ENCODE data around the gene PTPRZ1.

The PTPRZ1 gene

DNA sequence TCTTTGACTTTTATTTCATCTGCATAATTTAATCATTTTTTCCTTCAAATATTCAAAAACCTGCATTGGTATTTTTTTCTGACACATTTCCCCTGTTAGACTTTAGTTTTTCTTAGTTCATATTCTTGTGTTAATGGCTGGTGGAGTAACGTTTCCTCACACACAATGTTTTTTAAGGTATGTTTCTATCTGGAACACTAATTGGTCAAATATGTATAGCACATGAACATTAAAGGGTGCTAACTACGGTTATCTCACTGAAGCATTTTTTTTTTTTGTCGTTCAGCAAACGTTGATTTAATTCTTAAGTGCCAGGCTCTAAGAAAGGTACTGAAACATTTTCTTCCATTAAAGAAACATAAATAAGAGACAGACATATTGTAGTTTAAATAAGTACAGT, 87.7 kb downstream of the PTPRZ1 start:
- DNase-seq: no peak

DNA sequence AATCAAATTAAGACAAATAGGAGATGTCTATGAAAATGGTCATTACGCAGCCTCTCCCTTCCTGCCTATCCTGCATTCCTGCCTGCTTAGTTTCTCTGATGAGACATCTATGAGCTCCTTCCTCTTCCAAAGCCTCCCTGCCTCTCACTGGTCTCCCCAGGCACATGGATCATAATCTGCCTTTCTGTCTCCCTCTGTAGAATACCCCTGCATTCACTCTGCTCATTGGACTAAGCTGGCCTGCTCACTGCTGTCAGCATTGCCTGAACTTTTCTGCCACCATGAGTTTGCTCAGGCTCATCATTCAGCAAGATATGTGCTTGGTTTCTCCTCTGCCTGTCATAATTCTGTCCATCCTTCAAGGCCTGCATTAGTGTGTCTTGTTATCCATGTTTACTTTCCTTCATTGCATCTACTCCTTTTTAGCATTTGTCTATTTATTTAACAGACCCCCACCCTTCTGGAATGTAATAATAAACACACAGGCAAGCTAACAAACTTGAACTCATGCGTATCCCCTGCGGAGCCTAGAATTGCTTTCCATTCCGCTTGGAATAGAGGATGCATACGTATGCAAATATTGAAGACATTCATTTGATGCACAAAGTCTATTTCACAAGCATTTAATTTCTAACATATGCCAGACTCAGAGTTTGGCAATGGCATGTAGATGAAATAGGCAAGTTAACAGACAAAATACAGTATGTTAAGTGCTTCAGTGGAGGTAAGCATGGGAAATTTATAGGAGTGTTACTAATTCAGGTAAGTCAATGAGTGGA, 88.3 kb downstream of the PTPRZ1 start:
- DNase-seq: no peak

DNA sequence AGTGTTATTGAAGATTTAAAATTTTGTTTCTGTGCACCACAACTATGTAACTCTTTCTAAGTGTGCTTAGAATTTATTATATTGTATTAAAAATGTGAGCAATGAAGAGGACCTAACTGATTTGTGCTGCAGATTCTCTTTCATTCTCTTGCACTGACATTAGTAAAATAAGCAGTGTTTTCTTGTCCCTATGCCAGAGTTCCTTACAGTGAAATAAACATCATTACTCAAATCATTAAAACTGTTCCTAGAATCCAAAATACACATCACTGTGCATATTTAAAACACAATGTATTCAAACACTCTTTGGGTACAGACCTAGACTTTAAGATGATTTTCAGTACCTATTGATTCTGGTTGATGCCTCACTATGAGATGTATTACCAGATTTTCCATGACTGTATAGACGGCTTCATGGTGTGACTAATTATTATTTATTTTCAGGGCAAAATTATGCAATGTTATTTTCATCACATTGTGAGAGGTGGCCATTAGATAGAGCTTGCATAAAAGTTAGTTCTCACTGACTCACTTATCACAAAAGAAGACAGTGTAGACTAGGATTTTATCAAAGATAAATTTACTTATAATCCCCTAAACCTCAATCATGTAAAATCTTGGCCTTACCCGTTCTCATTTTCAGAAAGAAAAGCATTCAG, 93.4 kb downstream of the PTPRZ1 start:
- DNase-seq: no peak

DNA sequence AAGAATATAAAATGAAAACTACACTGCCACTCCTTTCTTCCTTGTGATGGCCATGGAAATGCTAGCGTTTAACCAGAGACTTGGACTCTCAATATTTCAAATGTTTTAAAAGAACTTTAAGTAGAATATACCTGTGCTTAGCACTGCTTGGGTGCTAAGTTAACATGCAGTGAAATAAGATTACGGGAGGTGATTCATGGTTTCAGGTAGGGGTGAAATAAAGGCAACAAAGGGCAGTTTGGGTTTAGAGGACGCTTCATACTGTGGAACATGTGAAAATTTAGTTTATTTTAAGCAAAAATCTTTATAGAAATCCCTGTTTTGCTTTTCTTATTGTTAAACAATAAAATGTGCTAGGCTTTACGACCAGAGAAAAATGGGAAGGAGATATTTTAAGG, 94.0 kb downstream of the PTPRZ1 start:
- no peak for DNase-seq

DNA sequence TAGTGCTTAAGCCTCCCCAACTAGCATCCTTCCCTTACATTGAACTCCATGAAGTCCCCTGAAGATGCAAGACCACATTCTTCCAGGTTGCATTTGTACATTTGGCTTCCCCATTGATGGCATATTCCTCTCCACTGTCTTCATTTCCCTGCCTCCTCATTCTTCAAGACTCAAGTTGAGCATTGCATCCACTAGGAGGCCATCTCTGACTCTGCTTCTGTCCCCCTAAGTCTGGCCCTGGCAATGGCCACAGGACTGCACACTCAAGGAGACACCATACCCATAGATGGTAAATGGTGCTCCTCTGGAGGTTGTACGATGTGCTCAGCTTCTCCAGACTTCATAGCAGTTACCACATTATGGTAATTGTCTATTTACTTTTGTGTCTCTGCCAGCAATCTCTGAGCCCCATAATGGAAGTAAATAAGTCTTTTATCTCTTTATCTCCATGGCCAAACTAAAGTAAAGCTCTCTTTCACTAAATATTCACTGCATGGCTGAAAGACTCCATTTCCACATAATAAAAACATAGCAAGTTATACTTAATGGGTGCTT, 112.6 kb downstream of the PTPRZ1 start:
- no peak for DNase-seq

DNA sequence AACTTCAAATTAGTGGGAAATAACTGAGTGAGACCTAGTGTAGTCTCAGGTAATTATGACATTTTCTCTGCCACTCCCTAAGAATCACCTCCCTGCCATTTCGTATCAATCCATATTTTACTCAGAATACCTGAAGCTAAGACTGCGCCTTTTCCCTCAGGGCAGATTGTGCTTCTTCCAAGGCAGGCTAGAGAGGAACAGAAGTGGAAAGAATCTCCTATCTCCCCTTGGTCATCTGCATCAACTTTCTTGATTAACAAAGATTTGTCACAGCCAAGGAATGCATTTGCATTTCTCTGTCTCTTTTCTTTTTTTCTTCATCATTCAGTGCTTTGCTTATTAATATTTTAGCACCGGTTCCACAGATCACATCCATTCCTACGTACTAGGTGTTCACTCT, 119.1 kb downstream of the PTPRZ1 start:
- no peak for DNase-seq

DNA sequence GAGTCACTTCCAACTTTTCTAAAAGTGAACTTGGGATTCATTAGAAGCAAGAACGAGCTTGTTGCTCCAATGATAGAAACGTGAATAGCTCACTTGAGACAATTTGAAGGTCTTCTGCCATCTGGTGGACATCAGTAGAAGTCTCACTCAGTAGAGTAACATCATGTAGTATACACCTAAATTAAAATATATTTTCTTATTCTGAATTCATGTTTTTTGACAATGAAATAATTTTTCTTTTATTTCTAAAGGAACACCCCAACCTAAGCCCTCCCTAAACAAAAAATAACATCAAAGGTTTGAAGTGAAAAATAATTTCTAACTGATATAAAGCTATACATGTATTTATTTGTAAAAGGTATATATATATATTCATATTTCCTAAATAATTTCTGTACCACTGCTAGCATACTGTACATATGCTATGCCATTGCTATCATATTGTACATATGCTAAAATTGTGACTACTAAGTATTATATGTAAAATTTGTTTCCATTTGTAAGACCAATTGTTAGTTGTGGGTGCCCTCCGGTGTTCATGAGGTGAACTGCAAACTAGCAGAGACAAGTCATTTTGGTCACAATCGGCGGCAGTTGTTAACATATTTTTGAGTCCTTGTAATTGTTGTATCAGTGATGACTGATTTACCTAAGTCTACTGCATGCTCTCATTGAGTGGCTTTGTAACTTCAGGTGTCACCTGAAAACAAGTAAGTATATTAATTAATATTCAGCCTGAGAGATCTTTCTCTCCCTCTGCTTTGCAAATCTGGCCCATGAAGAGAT, 121.9 kb downstream of the PTPRZ1 start:
- peak; percentile 65 for DNase-seq

DNA sequence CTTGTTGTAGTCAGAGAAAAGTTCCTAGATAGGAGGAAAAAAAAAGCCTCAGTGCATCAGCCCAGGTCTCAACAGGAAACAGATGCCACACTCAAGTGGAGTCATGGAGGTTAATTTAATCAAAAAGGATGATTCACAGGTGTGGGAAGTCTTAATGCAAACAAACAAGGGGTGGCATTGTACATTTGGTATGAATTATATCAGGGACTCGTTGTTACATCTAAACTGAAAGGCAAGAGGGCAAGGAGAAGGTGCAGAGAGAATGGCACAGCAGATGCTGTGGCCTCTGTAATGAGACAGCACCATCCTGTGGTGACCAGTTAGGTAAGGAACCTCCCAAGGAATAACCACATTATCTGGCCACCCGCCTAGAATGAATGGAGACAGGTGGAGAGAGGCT, 133.7 kb downstream of the PTPRZ1 start:
- DNase-seq: no peak

DNA sequence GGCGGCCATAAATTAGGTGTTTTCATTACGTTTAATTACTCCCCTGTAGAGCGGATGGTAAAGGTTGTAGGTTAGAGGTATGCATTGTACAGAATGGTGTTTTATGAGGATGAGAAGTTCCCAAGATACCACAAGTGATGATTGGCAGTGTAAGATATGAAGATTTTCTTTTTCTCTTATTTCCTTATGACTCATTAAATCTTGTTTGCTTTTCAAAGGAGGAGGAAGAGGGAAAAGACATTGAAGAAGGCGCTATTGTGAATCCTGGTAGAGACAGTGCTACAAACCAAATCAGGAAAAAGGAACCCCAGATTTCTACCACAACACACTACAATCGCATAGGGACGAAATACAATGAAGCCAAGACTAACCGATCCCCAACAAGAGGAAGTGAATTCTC, 137.2 kb downstream of the PTPRZ1 start:
- no peak for DNase-seq

DNA sequence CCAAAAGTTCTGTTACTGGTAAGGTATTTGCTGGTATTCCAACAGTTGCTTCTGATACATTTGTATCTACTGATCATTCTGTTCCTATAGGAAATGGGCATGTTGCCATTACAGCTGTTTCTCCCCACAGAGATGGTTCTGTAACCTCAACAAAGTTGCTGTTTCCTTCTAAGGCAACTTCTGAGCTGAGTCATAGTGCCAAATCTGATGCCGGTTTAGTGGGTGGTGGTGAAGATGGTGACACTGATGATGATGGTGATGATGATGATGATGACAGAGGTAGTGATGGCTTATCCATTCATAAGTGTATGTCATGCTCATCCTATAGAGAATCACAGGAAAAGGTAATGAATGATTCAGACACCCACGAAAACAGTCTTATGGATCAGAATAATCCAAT, 140.1 kb downstream of the PTPRZ1 start:
- no peak for DNase-seq

DNA sequence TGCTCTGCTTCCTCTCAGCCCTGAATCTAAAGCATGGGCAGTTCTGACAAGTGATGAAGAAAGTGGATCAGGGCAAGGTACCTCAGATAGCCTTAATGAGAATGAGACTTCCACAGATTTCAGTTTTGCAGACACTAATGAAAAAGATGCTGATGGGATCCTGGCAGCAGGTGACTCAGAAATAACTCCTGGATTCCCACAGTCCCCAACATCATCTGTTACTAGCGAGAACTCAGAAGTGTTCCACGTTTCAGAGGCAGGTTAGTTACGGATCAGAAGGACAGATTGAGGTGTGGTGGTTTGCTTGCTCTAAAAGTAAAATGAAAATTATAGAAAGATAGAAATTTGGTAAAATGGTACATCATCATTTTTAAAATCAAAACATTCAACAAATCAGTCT, 140.7 kb downstream of the PTPRZ1 start:
- DNase-seq: no peak

DNA sequence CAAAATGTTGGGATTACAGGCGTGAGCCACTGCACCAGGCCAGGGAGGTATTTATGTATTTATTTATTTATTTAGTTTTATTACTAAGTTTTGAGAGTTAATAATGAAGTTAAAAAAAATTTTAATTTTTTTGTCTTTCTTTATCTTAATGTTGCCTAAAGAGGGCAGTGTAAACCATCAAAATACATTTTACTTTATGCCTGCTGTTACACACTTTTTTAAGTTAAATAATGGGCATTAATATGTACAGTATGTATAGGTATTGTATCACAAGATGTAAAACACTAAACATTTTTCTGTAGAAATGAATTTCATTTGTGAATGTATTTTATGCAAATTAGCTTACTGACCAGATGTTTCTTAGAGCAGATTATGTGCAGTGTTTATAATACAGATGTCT, 141.7 kb downstream of the PTPRZ1 start:
- DNase-seq: no peak

DNA sequence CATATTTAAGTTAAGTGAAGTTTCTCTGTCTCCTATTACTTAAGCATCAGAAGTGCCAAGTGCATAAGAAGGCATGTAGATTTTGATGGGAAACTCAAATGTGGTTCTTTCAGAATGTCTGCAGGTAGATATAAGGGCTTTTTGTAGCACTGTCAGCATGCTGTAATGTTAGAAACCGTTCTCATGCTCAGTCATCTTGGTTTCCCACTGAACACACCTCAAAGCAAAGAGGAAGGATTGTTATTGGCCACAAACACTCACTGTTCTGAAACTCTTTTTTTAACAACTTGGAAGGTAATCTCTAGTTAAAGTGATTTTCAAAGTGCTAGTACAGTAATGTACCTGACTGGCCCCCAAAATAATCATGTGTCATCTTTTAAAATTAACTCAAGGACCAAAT, 145.1 kb downstream of the PTPRZ1 start:
- no peak for DNase-seq

DNA sequence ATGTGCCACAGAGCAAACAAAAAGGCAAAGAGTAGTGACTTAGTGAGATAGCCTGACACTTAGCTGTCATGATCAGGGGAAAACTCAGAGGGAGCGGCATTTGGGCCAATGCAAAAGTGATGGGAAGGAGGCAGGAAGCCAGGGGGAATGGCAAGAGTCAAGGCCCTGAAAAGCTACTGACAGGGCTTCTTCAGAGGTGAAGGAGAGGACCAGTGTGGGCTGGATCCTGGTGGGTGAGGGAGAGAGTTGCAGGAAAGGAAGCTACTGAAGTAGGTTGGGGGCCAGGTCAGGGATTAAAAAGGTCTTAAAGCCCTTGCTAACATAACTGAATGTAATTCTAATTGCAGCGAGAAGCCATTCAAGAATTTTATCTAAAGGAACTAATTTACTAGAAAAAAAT, 154.1 kb downstream of the PTPRZ1 start:
- DNase-seq: no peak

DNA sequence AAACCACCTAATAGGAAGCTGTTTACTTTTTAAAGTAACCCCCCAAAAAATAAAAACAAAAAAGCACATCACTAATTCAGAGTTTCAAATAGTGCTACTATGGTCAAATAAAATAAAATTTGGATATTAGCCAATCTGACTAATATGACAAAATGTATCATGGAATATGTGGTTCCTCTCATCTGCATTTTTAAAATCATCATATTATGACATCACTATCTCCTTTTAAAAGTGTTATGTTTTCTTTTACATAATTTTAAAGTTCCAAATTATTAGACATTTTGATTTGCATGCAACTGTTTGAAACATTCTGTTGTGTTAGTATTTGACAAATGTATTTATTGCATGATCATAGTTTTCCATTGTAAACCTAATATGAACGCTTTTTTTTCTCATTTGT, 160.7 kb downstream of the PTPRZ1 start:
- no peak for DNase-seq

DNA sequence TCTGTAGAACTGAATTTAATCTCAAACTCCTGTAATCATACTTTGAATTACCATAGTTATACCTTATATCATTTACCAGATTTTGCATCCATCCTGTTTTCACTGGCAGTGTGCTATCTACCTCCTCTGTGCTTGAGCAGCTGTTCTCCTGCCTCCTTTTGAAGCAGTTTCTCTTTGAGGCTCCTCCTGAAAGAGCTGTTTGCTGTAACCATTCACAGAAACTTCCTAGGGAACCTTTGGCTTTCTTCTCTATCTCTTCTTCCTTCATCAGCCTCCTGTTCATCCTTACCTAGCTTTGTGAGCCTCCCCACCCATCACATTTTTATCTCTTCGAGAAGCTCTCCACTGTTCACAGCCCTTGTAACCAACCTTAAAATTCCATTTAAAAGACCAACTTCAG, 162.9 kb downstream of the PTPRZ1 start:
- DNase-seq: no peak

DNA sequence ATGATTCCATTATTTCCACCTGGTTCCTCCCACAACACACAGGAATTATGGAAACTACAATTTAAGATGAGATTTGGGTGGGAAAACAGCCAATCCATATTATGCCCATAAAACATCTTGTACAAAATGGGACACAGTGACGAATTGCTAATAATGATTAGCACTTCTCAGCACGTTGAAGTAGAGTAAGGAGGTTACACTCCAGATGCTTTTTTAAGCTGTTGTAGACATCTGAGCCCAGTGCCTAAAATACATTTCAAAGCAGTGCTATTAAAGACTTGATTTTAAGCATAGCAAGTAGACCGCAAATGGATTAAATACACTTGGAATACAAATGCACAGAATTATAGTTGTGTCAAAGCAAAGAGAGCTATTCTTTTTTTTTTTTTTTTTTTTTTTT, 165.2 kb downstream of the PTPRZ1 start:
- DNase-seq: no peak

DNA sequence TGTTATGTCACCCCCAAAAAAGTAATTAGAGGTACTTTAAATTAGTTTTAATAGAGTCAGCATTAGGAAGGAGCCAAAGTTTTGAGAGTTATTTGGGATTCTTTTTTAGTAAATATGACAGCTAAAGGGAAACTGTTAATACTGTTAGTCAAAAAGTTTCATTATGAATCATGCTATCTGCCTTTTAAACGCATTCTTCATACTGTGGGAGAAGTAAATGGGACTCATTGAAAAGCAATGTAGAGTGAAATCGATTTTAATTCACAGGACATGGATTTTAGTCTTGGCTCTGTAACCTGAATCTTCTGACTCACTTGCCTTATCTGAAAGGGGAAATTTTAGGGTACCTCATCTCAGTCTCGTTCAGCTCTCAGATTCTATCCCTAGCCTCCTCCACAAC, 165.9 kb downstream of the PTPRZ1 start:
- no peak for DNase-seq

DNA sequence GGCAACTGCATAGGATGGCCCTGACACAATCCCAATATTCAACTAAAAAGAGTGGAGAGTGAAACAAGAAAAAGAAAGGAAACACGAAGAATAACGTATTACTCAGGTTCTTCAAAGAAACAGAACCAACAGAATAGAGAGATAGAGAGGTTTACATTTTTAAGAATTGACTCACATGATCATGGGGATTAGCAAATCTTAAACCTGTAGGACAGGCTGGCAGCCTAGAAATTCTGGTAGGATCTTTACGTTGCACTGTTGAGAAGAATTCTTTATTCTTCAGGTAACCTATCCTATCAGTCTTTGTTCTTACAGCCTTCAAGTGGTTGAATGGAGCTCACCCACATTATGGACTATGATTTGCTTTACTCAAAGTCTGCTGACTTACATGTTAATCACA, 167.2 kb downstream of the PTPRZ1 start:
- no peak for DNase-seq

DNA sequence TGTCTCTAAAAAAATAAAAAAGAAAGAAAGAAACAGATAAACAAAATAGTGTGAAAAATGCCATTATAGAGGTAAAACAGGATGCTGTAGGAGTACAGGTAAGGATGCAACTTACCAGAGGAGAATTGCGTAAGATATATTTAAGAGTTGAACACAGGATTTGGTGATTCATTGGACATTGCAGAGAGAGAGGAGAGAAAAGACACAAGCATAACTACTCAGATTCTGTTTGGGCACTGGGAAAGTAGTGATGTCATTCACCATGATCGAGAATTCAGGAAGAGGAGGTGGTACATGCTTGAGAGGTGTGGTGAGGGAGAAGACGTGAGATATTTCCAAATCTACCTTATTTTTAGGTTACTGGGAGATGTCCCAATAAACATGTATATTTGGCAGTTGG, 173.4 kb downstream of the PTPRZ1 start:
- no peak for DNase-seq

DNA sequence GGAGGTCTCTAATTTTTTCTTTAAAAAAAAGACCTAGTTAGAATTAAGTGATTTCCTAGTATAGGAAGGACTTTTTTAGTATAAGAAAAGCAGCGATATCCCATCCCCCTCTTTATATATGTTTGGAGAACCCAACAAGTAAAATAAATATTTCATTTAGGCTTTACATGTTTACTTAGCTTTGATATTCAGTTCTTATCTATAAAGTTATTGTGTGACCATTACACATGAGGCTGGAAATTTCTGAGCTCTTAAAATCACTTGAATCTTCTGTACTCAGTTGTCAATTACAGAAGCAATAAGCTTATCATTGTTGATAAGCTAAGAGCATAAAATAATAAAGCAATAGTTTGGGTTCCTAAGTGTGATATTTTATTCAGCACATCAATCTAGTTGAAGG, 181.4 kb downstream of the PTPRZ1 start:
- no peak for DNase-seq

DNA sequence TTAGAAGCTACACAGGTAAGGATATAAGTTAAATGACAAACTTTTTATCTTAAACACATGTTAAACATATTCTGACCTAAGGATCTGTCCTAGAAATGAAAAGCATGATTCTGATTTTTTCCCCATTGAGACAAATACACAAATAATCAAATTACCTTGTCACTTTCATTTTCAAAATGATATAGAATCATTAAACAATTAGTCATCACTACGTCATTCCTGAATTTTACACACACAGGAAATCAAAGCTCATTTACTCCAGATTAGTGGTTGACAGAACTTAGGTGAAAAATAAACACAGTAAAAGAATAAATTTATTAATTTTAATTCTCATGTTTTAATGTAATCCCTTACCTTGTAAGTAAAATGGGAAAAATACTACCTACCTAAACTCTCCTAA, 182.1 kb downstream of the PTPRZ1 start:
- DNase-seq: no peak

DNA sequence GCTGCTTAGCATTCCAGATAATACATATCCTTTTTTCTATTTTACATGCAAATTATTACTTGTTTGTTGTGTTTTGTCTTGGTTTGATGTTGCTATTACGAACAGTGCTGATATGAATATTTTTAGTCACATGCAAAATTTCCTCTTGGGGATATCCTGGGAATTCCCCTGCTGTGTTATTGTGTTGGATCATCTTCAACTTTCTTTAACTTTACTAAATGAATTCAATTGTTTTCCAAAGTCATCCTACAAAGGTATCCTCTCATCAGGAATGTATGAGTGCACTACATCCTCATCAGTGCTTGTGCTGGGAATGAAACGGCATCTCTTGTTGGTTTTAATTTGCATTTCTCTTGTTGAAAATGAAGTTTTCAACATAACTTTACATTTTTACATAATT, 184.0 kb downstream of the PTPRZ1 start:
- no peak for DNase-seq

DNA sequence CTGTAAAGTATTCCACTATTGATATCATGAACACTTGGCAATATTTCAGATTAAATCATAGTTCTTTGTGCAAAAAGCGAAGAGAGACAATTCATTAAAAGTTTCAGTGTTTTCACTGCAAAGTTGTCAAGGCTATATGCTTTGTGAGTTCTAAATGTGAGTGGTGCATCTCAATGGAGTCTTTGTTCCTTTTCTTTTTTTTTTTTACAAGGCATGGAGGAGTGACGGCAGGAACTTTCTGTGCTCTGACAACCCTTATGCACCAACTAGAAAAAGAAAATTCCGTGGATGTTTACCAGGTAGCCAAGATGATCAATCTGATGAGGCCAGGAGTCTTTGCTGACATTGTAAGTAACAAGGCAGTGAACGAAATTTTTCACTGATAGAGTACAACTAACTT, 186.6 kb downstream of the PTPRZ1 start:
- no peak for DNase-seq

Measured in activated effector memory CD4-positive, alpha-beta T cell treated with anti-CD3 and anti-CD28 coated beads, Interleukin-2, amount 50 U/mL, for 16 hours (primary cell).